ENCODE data around the gene RFK.

RFK gene

GRCh38 chr9:76401580-76402354, 7.5 kb upstream of the RFK start:
- Histone ChIP-seq H3K4me1 (no peaks in the 10 kb centered on the region), H3K9ac (no peak overlapping the region), H3K4me2 (ENCODE audit: low read length) (no peak overlapping the region), H3K4me3 (ENCODE audit: low read depth, low read length) (no peak overlapping the region), H3K9me3 (ENCODE audit: control insufficient read depth, low read length) (no peaks in the 10 kb centered on the region), H2AFZ (peak overlapping the region; percentile 57), H3K36me3 (ENCODE audit: control insufficient read depth, insufficient read depth, low read length) (no peaks in the 10 kb centered on the region), H3K27me3 (ENCODE audit: control insufficient read depth, insufficient read depth, low read length) (no peaks in the 10 kb centered on the region), H3K27ac (no peak overlapping the region), H3K79me2 (no peaks in the 10 kb centered on the region)
- no peak for TF ChIP-seq CTCF (IDR thresholded peaks at IDR 0.05)

- no peaks in the 10 kb centered on the region for H3K79me2 ChIP-seq
- H3K4me3 ChIP-seq (ENCODE audit: low read depth, low read length): no peak overlapping the region
- H3K36me3 ChIP-seq (ENCODE audit: control insufficient read depth, insufficient read depth, low read length): no peaks in the 10 kb centered on the region
- no peak overlapping the region for H2AFZ ChIP-seq
- no peaks in the 10 kb centered on the region for H3K9me3 ChIP-seq (ENCODE audit: control insufficient read depth, low read length)
- TF ChIP-seq CTCF (IDR thresholded peaks at IDR 0.05): no peak
- H3K27me3 ChIP-seq (ENCODE audit: control insufficient read depth, insufficient read depth, low read length): no peaks in the 10 kb centered on the region
- no peak overlapping the region for H3K4me2 ChIP-seq (ENCODE audit: low read length)
- no peak overlapping the region for H3K27ac ChIP-seq
- no peak overlapping the region for H3K9ac ChIP-seq
- H3K4me1 ChIP-seq: no peaks in the 10 kb centered on the region
These were observed 7.0 kb upstream of the RFK start for GRCh38 chr9:76401176-76401575.

DNA sequence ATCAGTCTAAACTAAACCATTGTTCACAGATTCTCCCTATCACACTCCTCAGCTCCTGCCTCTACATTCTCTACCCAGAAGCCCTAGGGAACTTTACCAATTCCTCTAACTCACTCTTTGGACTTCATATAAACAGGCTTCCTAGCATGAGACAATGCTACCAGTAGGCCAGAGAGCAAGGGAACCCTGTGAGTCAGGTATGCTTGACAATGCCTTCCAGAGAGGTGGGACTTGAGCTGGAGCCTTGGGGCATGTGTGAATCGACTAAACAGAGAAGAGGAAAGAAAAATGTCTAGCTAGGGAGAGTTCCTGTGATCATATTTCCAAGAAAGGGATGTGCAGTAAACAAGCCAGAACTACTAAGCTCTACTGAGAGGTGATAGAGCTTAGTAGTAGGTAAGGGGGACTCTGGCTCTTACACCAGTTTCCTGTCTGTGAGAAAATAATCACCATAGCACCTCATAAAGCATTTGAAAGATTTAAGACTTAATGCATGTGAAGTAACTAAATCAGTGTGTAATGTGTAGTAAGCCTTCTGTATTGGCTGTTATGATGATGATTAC, 6.4 kb upstream of the RFK start:
- TF ChIP-seq CTCF (IDR thresholded peaks at IDR 0.05): no peak
- H3K4me3 ChIP-seq (ENCODE audit: low read depth, low read length): no peak overlapping the region

DNA sequence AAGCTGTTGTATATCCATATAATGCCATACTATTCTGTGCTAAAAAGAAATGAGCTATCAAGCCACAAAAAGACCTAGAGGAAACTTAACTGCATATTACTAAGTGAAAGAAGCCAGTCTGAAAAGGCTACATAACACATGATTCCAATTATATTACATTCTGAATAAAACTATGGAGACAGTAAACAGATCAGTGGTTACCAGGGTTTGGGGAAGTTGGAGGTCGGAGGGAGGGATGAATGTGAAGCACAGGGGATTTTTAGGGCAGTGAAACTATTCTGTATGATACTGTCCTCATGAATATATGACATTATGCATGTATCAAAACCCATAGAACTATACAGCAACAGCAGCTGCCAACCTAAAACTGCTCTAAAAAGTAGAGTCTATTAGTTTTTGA, 5.6 kb upstream of the RFK start:
- Histone ChIP-seq H3K9me3 (ENCODE audit: control insufficient read depth, low read length) (no peaks in the 10 kb centered on the region), H3K4me2 (ENCODE audit: low read length) (no peak overlapping the region), H3K4me1 (no peaks in the 10 kb centered on the region), H3K79me2 (no peaks in the 10 kb centered on the region), H2AFZ (no peak overlapping the region), H3K36me3 (ENCODE audit: control insufficient read depth, insufficient read depth, low read length) (no peaks in the 10 kb centered on the region), H3K27ac (no peak overlapping the region), H3K4me3 (ENCODE audit: low read depth, low read length) (no peak overlapping the region), H3K27me3 (ENCODE audit: control insufficient read depth, insufficient read depth, low read length) (no peaks in the 10 kb centered on the region), H3K9ac (no peak overlapping the region)
- no peak for TF ChIP-seq CTCF (IDR thresholded peaks at IDR 0.05)

More for the DNA sequence above, 6.4 kb upstream of the RFK start:
- Histone ChIP-seq H3K27me3 (ENCODE audit: control insufficient read depth, insufficient read depth, low read length) (no peaks in the 10 kb centered on the region), H3K36me3 (ENCODE audit: control insufficient read depth, insufficient read depth, low read length) (no peaks in the 10 kb centered on the region), H3K27ac (peak overlapping the region; percentile 24), H3K79me2 (no peaks in the 10 kb centered on the region), H3K9me3 (ENCODE audit: control insufficient read depth, low read length) (no peaks in the 10 kb centered on the region), H3K4me1 (no peaks in the 10 kb centered on the region), H3K9ac (no peak overlapping the region), H2AFZ (peak overlapping the region; percentile 38), H3K4me2 (ENCODE audit: low read length) (no peak overlapping the region)

GRCh38 chr9:76396597-76396996, 2.4 kb upstream of the RFK start:
- H3K4me2 ChIP-seq (ENCODE audit: low read length): no peak overlapping the region
- H3K9me3 ChIP-seq (ENCODE audit: control insufficient read depth, low read length): no peaks in the 10 kb centered on the region
- H3K9ac ChIP-seq: no peak overlapping the region
- no peak overlapping the region for H3K4me3 ChIP-seq (ENCODE audit: low read depth, low read length)
- no peaks in the 10 kb centered on the region for H3K36me3 ChIP-seq (ENCODE audit: control insufficient read depth, insufficient read depth, low read length)
- H3K4me1 ChIP-seq: peaks cover 3% of the 10 kb centered on the region
- no peaks in the 10 kb centered on the region for H3K79me2 ChIP-seq
- H2AFZ ChIP-seq: no peak overlapping the region
- H3K27me3 ChIP-seq (ENCODE audit: control insufficient read depth, insufficient read depth, low read length): no peaks in the 10 kb centered on the region
- H3K27ac ChIP-seq: no peak overlapping the region
- TF ChIP-seq CTCF (IDR thresholded peaks at IDR 0.05): no peak

Measured in parathyroid adenoma (tissue), 2 donors.